Omental fat pad (tissue), 4 donors: ENCODE results near the gene FBXO40. TPM values are rescaled to one million over a fixed set of nuclear protein-coding genes. Genes with fewer than 3 reads are reported as not detected.

Experiments
- ATAC-seq: fragments of 150-250 bp; one replicate; pipeline ENCODE4 v1.9.1; 2016; ENCODE audit warnings: mild to moderate bottlenecking, moderate library complexity; ENCODE audit not compliant: low FRiP score
- DNase-seq: peaks from one replicate; pipeline ENCODE4 v3.0.0-alpha.2; 2019; ENCODE audit warnings: low spot score
- CTCF ChIP-seq, 3 donors: fragments of 450-650 bp; IDR thresholded peaks; one replicate each; pipeline ENCODE4 v1.5.1; 2016 to 2017; ENCODE audit warnings: antibody characterized with exemption in 3 of 3, mild to moderate bottlenecking in 3 of 3, moderate library complexity in 2 of 3
- total RNA-seq, 4 donors: library from RNA; depleted of rRNA; stranded (reverse); fragments of >200 nt; gene quantifications; one replicate each; pipeline ENCODE4 v1.1.0, GENCODE V29; 2016

Gene FBXO40
- total RNA-seq, 4 donors from 2014 or later = 0.06 to 0.32 TPM; not detected in 2

- DNase-seq (no peak), ATAC-seq (no peak)
- TF ChIP-seq CTCF (IDR thresholded peaks at IDR 0.05) = no peak
These were observed 61.6 kb downstream of the FBXO40 start for GRCh38 chr3:121654493-121655385.

- ATAC-seq = no peak
These were observed 65.7 kb downstream of the FBXO40 start for GRCh38 chr3:121658716-121659435.

GRCh38 chr3:121659586-121659985 is 66.4 kb downstream of the FBXO40 start:
- ATAC-seq = no peak
- TF ChIP-seq CTCF (IDR thresholded peaks at IDR 0.05) = no peak
- DNase-seq = no peak

More at GRCh38 chr3:121658716-121659435, 65.7 kb downstream of the FBXO40 start:
- DNase-seq = no peak
- TF ChIP-seq CTCF (IDR thresholded peaks at IDR 0.05) = no peak

GRCh38 chr3:121660356-121661171 is 67.4 kb downstream of the FBXO40 start, which contains the start of gene HCLS1:
HCLS1 (minus strand) TSS chr3:121660903; CDS start chr3:121658347, 2,556 bp downstream.
- no peak for TF ChIP-seq CTCF (IDR thresholded peaks at IDR 0.05)
- no peak for DNase-seq
- ATAC-seq = peak; percentile 31

GRCh38 chr3:121661376-121661775 is 68.2 kb downstream of the FBXO40 start:
- DNase-seq (no peak), ATAC-seq (no peak)
- no peak for TF ChIP-seq CTCF (IDR thresholded peaks at IDR 0.05)

GRCh38 chr3:121662742-121663141 is 69.6 kb downstream of the FBXO40 start:
- no peak for ATAC-seq
- DNase-seq = no peak
- TF ChIP-seq CTCF (IDR thresholded peaks at IDR 0.05) = no peak
